ENCODE data around the gene MOB3B. TPM values are rescaled to one million over a fixed set of nuclear protein-coding genes. Genes with fewer than 3 reads are reported as not detected.
A peak's percentile ranks its signal among the peaks of the same experiment; 100 is the strongest.
"Not testable (repeated sequence)": the region's sequence is repeated elsewhere in the genome, so short reads cannot be mapped to it uniquely, and the experiment has no call there.

MOB3B gene
- total RNA-seq, 1 donor from 2014 or later = 11.0 TPM

GRCh38 chr9:27422279-27422834 lies 107.3 kb downstream of the MOB3B start:
- no peak for DNase-seq (ENCODE audit: extremely low spot score in 2 of 2)
- Histone ChIP-seq H3K36me3 (no peaks in the 10 kb centered on the region), H3K4me1 (peaks cover 20% of the 10 kb centered on the region), H3K9me3 (no peaks in the 10 kb centered on the region), H3K4me3 (no peak overlapping the region), H3K27me3 (no peaks in the 10 kb centered on the region), H3K27ac (no peak overlapping the region)
- intact Hi-C loops (cut with DNase I) = no loop called here
- TF ChIP-seq, protein P1, sequence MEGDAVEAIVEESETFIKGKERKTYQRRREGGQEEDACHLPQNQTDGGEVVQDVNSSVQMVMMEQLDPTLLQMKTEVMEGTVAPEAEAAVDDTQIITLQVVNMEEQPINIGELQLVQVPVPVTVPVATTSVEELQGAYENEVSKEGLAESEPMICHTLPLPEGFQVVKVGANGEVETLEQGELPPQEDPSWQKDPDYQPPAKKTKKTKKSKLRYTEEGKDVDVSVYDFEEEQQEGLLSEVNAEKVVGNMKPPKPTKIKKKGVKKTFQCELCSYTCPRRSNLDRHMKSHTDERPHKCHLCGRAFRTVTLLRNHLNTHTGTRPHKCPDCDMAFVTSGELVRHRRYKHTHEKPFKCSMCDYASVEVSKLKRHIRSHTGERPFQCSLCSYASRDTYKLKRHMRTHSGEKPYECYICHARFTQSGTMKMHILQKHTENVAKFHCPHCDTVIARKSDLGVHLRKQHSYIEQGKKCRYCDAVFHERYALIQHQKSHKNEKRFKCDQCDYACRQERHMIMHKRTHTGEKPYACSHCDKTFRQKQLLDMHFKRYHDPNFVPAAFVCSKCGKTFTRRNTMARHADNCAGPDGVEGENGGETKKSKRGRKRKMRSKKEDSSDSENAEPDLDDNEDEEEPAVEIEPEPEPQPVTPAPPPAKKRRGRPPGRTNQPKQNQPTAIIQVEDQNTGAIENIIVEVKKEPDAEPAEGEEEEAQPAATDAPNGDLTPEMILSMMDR (IDR thresholded peaks at IDR 0.05) = no peak
- TF ChIP-seq POLR2A (IDR thresholded peaks at IDR 0.05) = no peak
- TF ChIP-seq POLR2AphosphoS5 (IDR thresholded peaks at IDR 0.05; ENCODE audit: insufficient read depth in 1 of 2, low read depth in 1 of 2) = no peak

DNA sequence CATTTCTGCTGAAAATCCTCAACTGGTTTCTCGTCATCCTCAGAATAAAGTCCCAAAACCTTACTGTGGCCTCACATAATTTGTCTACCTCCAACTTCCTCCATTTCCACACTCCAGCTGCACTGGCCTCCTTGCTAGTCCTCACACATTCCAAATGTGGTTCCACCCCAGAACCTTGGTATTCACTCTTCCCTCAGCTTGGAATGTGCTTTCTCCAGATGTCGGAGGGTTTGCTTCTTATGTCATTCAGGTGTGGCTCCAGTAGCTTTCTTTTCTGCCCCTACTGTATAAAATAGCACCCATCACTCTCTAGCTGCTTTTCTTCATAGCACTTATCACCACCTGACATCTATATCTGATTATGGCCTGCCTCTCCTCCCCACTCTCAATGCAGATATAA lies 108.0 kb downstream of the MOB3B start:
- intact Hi-C loops (cut with DNase I) = no loop called here
- DNase-seq (ENCODE audit: extremely low spot score in 2 of 2) = no peak
- H3K4me1 ChIP-seq = peaks cover 17% of the 10 kb centered on the region
- no peaks in the 10 kb centered on the region for H3K9me3 ChIP-seq
- H3K36me3 ChIP-seq = no peaks in the 10 kb centered on the region
- H3K27me3 ChIP-seq = no peaks in the 10 kb centered on the region
- no peak overlapping the region for H3K27ac ChIP-seq
- H3K4me3 ChIP-seq = no peak overlapping the region
- no peak for TF ChIP-seq POLR2AphosphoS5 (IDR thresholded peaks at IDR 0.05; ENCODE audit: insufficient read depth in 1 of 2, low read depth in 1 of 2)
- TF ChIP-seq, protein P1 (IDR thresholded peaks at IDR 0.05) = no peak
- TF ChIP-seq POLR2A (IDR thresholded peaks at IDR 0.05) = no peak

GRCh38 chr9:27419558-27419957 lies 110.1 kb downstream of the MOB3B start:
- H3K36me3 ChIP-seq; H3K4me3 ChIP-seq; DNase-seq (ENCODE audit: extremely low spot score in 2 of 2); H3K27ac ChIP-seq; H3K9me3 ChIP-seq; intact Hi-C loops (cut with DNase I); H3K27me3 ChIP-seq: not testable (repeated sequence)
- H3K4me1 ChIP-seq = peaks cover 18% of the 10 kb centered on the region

GRCh38 chr9:27414220-27414761 lies 115.3 kb downstream of the MOB3B start:
- H3K9me3 ChIP-seq = no peaks in the 10 kb centered on the region
- DNase-seq (ENCODE audit: extremely low spot score in 2 of 2) = no peak
- intact Hi-C loops (cut with DNase I) = no loop called here
- TF ChIP-seq POLR2A (IDR thresholded peaks at IDR 0.05) = no peak
- TF ChIP-seq, protein P1 (IDR thresholded peaks at IDR 0.05) = no peak
- no peak for TF ChIP-seq POLR2AphosphoS5 (IDR thresholded peaks at IDR 0.05; ENCODE audit: insufficient read depth in 1 of 2, low read depth in 1 of 2)
- H3K27me3 ChIP-seq = no peaks in the 10 kb centered on the region
- peaks cover 29% of the 10 kb centered on the region for H3K4me1 ChIP-seq
- H3K36me3 ChIP-seq = no peaks in the 10 kb centered on the region
- peak overlapping the region; percentile 12 to 20 for H3K4me3 ChIP-seq
- H3K27ac ChIP-seq = peak overlapping the region; percentile 70

DNA sequence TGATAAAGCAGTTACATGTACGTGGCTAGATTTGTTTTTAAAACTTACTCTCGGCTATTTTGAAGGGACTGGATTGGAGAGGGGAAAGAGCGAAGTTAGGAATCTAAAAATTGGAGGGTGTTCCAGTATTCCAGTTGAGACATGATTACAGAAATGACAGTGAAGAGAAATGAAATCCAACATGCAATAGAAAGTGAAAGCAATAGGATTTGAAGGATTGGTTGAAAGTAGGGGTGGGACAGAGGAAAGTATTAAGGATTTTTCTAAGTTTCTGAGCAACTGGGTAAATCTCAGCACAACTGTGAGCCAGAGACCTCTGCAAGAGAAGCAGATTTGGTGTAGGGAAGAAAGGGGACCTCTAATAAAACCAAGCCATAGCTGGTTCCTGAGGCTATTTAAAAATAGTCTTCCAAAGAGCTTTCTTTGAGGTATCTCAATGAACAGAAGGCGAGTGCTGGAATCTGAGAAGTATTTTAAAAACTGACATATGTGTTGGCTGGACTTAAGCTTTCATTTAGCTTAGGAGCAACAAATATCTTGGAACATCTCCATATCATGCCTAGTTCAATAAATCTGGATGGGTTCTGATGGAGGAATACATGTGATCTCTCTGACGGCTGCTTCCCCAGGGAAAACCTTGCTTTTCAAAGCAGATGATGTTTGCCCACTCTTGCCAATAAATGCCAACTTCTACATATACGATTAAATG lies 115.9 kb downstream of the MOB3B start:
- H3K36me3 ChIP-seq = no peaks in the 10 kb centered on the region
- H3K27ac ChIP-seq = peak overlapping the region; percentile 70
- no peaks in the 10 kb centered on the region for H3K27me3 ChIP-seq
- no peaks in the 10 kb centered on the region for H3K9me3 ChIP-seq
- TF ChIP-seq, protein P1 (IDR thresholded peaks at IDR 0.05) = no peak
- peak overlapping the region; percentile 12 to 20 for H3K4me3 ChIP-seq
- intact Hi-C loops (cut with DNase I) = no loop called here
- peaks cover 31% of the 10 kb centered on the region for H3K4me1 ChIP-seq
- DNase-seq (ENCODE audit: extremely low spot score in 2 of 2) = no peak

Measured in vagina (tissue), 2 donors.